ENCODE data around the gene AKAP17A.
"Not testable (repeated sequence)": the region's sequence is repeated elsewhere in the genome, so short reads cannot be mapped to it uniquely, and the experiment has no call there.

AKAP17A gene

GRCh38 chrX:1591102-1591862 is at the start of gene AKAP17A:
AKAP17A (plus strand) TSS chrX:1591604; CDS start chrX:1593463, 1,859 bp downstream.
- peak; percentile 98 for DNase-seq (ENCODE audit: low spot score)

- no peak for DNase-seq (ENCODE audit: low spot score)
These were observed 48.2 kb upstream of the AKAP17A start for GRCh38 chrX:1542994-1543725.

- no peak for DNase-seq (ENCODE audit: low spot score)
These were observed 45.5 kb upstream of the AKAP17A start for GRCh38 chrX:1545776-1546408.

- DNase-seq (ENCODE audit: low spot score): no peak
These were observed 44.6 kb upstream of the AKAP17A start for GRCh38 chrX:1546691-1547251.

- DNase-seq (ENCODE audit: low spot score): no peak
These were observed 39.4 kb upstream of the AKAP17A start for GRCh38 chrX:1551959-1552546.

GRCh38 chrX:1554469-1555210 is 36.8 kb upstream of the AKAP17A start:
- peak; percentile 81 for DNase-seq (ENCODE audit: low spot score)

GRCh38 chrX:1555370-1555769 is 36.0 kb upstream of the AKAP17A start:
- DNase-seq (ENCODE audit: low spot score): no peak

- DNase-seq (ENCODE audit: low spot score): not testable (repeated sequence)
These were observed 34.0 kb upstream of the AKAP17A start for GRCh38 chrX:1557442-1557841.

GRCh38 chrX:1558761-1559468 is 32.5 kb upstream of the AKAP17A start:
- no peak for DNase-seq (ENCODE audit: low spot score)

GRCh38 chrX:1561164-1561563 is 30.2 kb upstream of the AKAP17A start:
- DNase-seq (ENCODE audit: low spot score): no peak

GRCh38 chrX:1564077-1564476 is 27.3 kb upstream of the AKAP17A start:
- not testable (repeated sequence) for DNase-seq (ENCODE audit: low spot score)

- DNase-seq (ENCODE audit: low spot score): no peak
These were observed 26.4 kb upstream of the AKAP17A start for GRCh38 chrX:1564750-1565683.

- DNase-seq (ENCODE audit: low spot score): not testable (repeated sequence)
These were observed 17.2 kb upstream of the AKAP17A start for GRCh38 chrX:1574181-1574580.

- peak; percentile 56 for DNase-seq (ENCODE audit: low spot score)
These were observed 15.0 kb upstream of the AKAP17A start for GRCh38 chrX:1576201-1576992.

- no peak for DNase-seq (ENCODE audit: low spot score)
These were observed 13.6 kb upstream of the AKAP17A start for GRCh38 chrX:1577845-1578244.

GRCh38 chrX:1578511-1579173 is 12.8 kb upstream of the AKAP17A start:
- DNase-seq (ENCODE audit: low spot score): no peak

- DNase-seq (ENCODE audit: low spot score): peak; percentile 81
These were observed 10.3 kb upstream of the AKAP17A start for GRCh38 chrX:1581132-1581531.
